Stimulated activated CD4-positive, alpha-beta T cell treated with anti-CD3 and anti-CD28 coated beads, Interleukin-4, amount 100 ng/mL, for 24 hours (primary cell): ENCODE results near the gene MTG2.

Experiments used
- DNase-seq: peaks from one replicate; pipeline ENCODE4 v3.0.0-alpha.2; 2020

Gene MTG2

GRCh38 chr20:62222972-62223371 lies 40.1 kb downstream of the MTG2 start:
- DNase-seq: no peak

GRCh38 chr20:62223571-62223970 lies 40.7 kb downstream of the MTG2 start:
- DNase-seq: no peak

- DNase-seq: no peak
Measured at GRCh38 chr20:62224113-62224855, 41.5 kb downstream of the MTG2 start.

GRCh38 chr20:62225026-62225425 lies 42.2 kb downstream of the MTG2 start:
- no peak for DNase-seq

GRCh38 chr20:62225820-62226635 lies 43.2 kb downstream of the MTG2 start:
- no peak for DNase-seq

- DNase-seq: no peak
Measured at GRCh38 chr20:62226707-62227590, 44.1 kb downstream of the MTG2 start.

- no peak for DNase-seq
Measured at GRCh38 chr20:62227591-62227976, 44.8 kb downstream of the MTG2 start.

GRCh38 chr20:62227977-62228958 lies 45.4 kb downstream of the MTG2 start:
- DNase-seq: no peak

GRCh38 chr20:62228982-62229545 lies 46.2 kb downstream of the MTG2 start:
- DNase-seq: no peak

GRCh38 chr20:62229667-62230066 lies 46.8 kb downstream of the MTG2 start:
- no peak for DNase-seq

- DNase-seq: no peak
Measured at GRCh38 chr20:62230276-62230675, 47.4 kb downstream of the MTG2 start.

GRCh38 chr20:62230696-62231095 lies 47.9 kb downstream of the MTG2 start:
- no peak for DNase-seq

GRCh38 chr20:62231292-62231691 lies 48.5 kb downstream of the MTG2 start:
- no peak for DNase-seq

GRCh38 chr20:62232194-62232593 lies 49.4 kb downstream of the MTG2 start:
- DNase-seq: no peak

- DNase-seq: no peak
Measured at GRCh38 chr20:62232770-62233645, 50.2 kb downstream of the MTG2 start.

- no peak for DNase-seq
Measured at GRCh38 chr20:62233684-62234083, 50.9 kb downstream of the MTG2 start.

GRCh38 chr20:62234339-62234738 lies 51.5 kb downstream of the MTG2 start:
- no peak for DNase-seq

GRCh38 chr20:62235001-62235776 lies 52.4 kb downstream of the MTG2 start:
- no peak for DNase-seq

- DNase-seq: no peak
Measured at GRCh38 chr20:62235777-62236157, 52.9 kb downstream of the MTG2 start.

- no peak for DNase-seq
Measured at GRCh38 chr20:62236200-62236599, 53.4 kb downstream of the MTG2 start.
